ENCODE measurements around the gene CYB5A.

Gene CYB5A

DNA sequence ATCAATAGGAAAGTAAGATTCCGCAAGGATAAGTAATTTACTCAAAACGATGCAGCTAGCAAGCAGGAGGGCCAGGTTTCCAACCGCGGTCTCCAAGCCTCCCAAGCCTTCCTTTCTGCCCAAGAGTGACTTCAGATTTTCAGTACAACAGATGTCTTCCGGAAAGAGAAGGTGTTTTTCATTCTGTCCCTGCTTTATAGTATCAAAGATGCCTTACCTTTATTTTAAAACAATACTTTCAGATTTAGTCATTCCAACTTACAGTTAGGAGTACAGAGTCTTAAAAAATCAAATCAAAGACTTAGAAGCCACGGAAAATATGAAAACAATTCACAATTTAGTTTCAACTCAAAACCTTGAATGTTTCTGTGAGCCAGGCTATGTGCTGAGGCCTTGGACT is 43.6 kb downstream of the CYB5A start:
- TF ChIP-seq, protein P1, sequence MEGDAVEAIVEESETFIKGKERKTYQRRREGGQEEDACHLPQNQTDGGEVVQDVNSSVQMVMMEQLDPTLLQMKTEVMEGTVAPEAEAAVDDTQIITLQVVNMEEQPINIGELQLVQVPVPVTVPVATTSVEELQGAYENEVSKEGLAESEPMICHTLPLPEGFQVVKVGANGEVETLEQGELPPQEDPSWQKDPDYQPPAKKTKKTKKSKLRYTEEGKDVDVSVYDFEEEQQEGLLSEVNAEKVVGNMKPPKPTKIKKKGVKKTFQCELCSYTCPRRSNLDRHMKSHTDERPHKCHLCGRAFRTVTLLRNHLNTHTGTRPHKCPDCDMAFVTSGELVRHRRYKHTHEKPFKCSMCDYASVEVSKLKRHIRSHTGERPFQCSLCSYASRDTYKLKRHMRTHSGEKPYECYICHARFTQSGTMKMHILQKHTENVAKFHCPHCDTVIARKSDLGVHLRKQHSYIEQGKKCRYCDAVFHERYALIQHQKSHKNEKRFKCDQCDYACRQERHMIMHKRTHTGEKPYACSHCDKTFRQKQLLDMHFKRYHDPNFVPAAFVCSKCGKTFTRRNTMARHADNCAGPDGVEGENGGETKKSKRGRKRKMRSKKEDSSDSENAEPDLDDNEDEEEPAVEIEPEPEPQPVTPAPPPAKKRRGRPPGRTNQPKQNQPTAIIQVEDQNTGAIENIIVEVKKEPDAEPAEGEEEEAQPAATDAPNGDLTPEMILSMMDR (IDR thresholded peaks at IDR 0.05; ENCODE audit: low read depth, low read length), result no peak
- no peak overlapping the region for H3K4me3 ChIP-seq (ENCODE audit: low read depth, low read length)
- in situ Hi-C loops (cut with HindIII; ENCODE audit: low sequenced_read_pairs), result no loop called here
- DNase-seq (ENCODE audit: low read depth, low spot score), result no peak

DNA sequence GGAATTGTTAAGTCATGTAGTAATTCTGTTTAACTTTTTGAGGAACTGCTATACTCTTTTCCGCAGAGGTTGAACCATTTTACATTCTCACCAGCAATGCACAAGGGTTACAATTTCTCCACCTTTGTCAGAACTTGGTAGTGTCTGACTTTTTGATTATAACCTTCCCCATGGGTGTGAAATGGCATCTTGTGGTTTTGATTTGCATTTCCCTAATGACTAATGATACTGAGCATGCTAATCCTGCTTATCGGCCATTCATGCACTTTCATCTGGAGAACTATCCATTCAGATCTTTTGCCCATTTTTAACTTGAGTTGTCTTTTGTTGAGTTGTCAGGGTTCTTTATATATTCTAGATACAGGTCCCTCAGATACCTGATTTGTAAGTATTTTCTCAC is 47.2 kb downstream of the CYB5A start:
- no peak for DNase-seq (ENCODE audit: low read depth, low spot score)
- TF ChIP-seq, protein P1 (IDR thresholded peaks at IDR 0.05; ENCODE audit: low read depth, low read length), result no peak
- in situ Hi-C loops (cut with HindIII; ENCODE audit: low sequenced_read_pairs), result no loop called here
- H3K4me3 ChIP-seq (ENCODE audit: low read depth, low read length), result no peak overlapping the region

DNA sequence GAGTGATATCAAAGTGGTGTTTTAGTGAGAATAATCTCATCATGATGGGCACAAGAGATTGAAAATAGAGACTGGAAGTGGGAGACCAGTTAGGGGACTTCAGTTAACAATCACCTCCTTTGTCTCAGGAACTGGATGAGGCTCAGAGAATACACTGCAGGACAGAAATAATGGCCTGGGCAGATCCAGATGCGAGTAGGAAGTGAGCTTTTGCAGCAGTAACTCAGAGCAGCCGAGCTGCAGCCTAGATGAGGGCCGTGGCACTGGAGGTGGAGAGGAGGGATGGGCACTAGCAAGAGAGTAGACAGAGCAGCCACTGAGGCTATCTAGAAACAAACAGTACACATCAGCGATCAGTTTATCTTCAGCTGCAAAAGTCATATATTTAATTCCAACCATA is 48.6 kb downstream of the CYB5A start:
- no peak overlapping the region for H3K4me3 ChIP-seq (ENCODE audit: low read depth, low read length)
- no peak for DNase-seq (ENCODE audit: low read depth, low spot score)
- TF ChIP-seq, protein P1 (IDR thresholded peaks at IDR 0.05; ENCODE audit: low read depth, low read length), result no peak
- in situ Hi-C loops (cut with HindIII; ENCODE audit: low sequenced_read_pairs), result no loop called here

DNA sequence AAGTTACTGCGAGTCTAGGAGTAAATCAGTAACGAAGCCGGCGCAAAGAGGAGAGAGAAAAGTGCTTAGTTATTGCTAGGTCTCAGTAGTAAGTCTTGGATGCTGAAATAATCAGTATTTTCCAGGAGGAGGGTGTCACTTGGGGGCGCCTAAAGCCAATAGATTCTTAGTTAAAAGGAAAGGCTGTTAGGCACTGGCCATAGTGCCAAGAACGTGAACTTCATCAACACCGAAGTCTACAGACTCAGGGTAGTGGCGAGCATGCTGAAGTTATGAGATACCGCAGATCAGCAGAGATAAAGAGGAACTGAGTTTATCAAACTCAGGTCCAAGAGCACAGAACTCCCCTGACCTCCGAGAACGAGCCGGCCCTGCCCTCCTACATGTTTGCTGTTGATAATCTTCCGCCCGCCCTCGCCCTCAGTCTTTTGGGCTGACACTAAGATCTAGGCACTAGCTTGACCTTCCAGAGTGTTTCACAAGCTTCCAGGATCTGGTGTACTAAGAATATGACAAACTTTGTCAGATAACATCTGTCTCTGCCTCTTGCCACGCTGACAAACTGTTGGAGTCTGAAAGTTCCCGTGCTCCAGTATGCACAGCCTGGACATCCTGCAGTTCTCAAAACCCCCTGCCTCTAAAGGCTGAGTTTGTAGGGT is 49.2 kb downstream of the CYB5A start:
- DNase-seq (ENCODE audit: low read depth, low spot score), result no peak
- in situ Hi-C loops (cut with HindIII; ENCODE audit: low sequenced_read_pairs), result no loop called here
- H3K4me3 ChIP-seq (ENCODE audit: low read depth, low read length), result no peak overlapping the region
- TF ChIP-seq, protein P1 (IDR thresholded peaks at IDR 0.05; ENCODE audit: low read depth, low read length), result no peak

DNA sequence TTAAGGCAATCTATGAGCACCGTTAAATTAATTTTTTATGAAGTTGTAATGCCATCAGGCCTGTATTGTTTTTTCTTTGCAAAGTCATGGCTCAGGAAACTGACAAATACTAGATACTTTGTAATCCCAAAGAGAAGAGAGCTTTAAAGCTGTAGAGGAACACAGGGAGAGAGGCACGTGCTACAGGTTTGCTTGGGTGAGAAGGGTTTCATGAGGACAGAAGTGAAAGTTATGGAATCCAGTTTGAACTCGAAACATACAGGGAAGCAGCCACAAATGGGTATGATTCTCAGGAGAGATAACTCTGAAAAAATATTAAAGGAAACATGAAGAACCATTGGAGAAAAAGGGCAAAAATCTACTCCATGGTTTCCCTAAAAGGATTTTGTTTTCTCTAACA is 49.8 kb downstream of the CYB5A start:
- no peak overlapping the region for H3K4me3 ChIP-seq (ENCODE audit: low read depth, low read length)
- in situ Hi-C loops (cut with HindIII; ENCODE audit: low sequenced_read_pairs), result no loop called here
- TF ChIP-seq, protein P1 (IDR thresholded peaks at IDR 0.05; ENCODE audit: low read depth, low read length), result no peak
- DNase-seq (ENCODE audit: low read depth, low spot score), result no peak

DNA sequence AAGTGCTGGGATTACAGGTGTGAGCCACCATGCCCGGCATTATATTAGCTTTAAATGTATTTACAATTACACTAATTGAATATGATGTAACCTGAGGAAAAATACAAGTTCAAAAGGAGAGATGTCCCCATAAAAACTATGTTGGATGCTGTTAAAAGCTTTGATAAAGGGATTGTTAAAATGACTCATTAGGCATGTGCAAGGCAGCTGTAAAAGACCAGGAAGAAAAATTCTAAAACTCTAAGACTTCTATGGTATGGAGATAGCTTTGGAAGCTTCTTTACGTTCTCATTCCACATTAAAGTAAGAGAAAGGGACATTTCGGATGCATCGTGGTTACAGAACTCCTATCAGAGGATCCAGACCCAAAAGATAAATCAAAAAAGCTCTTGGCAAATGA is 50.3 kb downstream of the CYB5A start:
- DNase-seq (ENCODE audit: low read depth, low spot score), result no peak
- in situ Hi-C loops (cut with HindIII; ENCODE audit: low sequenced_read_pairs), result no loop called here
- TF ChIP-seq, protein P1 (IDR thresholded peaks at IDR 0.05; ENCODE audit: low read depth, low read length), result no peak
- no peak overlapping the region for H3K4me3 ChIP-seq (ENCODE audit: low read depth, low read length)
